ENCODE data around the gene HIVEP3. TPM values are rescaled to one million over a fixed set of nuclear protein-coding genes. Genes with fewer than 3 reads are reported as not detected.

The HIVEP3 gene
- total RNA-seq, 1 donor from 2014 or later: 0.37 TPM

DNA sequence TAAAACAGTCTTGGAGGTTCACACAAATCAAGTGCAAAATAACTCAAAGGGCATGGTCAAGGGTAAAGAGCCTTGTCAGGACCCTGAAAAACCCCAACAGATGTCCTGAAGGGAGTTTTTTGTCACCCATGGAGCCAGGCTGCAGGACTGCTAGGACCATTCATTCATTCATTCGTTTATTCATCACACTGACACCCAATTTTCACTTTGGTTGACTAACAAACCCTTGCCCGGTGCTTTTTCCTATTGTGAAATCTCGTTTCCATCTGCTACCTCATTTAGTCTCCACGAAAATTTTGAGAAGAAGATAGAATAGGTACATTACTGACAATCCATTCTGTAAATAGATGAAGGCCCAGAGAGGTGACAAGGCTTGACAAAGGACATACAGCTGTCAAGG, 216.0 kb downstream of the HIVEP3 start:
- DNase-seq (ENCODE audit: low spot score): no peak
- Histone ChIP-seq H3K27me3 (no peaks in the 10 kb centered on the region), H2AFZ (replicated peaks) (no peak overlapping the region), H3K4me1 (no peaks in the 10 kb centered on the region), H4K20me1 (ENCODE audit: low read depth) (no peaks in the 10 kb centered on the region), H3K4me3 (no peak overlapping the region), H3K79me2 (ENCODE audit: low read depth) (no peaks in the 10 kb centered on the region), H3K9ac (no peak overlapping the region), H3K4me2 (no peak overlapping the region), H3F3A (ENCODE audit: low read depth) (no peaks in the 10 kb centered on the region), H3K9me3 (ENCODE audit: low read depth) (no peaks in the 10 kb centered on the region), H3K36me3 (no peaks in the 10 kb centered on the region), H3K27ac (no peak overlapping the region)
- Mint-ChIP-seq H3K36me3 (no peaks in the 10 kb centered on the region), H3K27me3 (ENCODE audit: insufficient read depth, low read depth) (no peaks in the 10 kb centered on the region), H3K9me3 (no peaks in the 10 kb centered on the region), H3K4me3 (no peak overlapping the region), H3K4me1 (no peaks in the 10 kb centered on the region), H3K27ac (no peak overlapping the region)
- TF ChIP-seq EZH2phosphoT487 (IDR thresholded peaks at IDR 0.05) (no peak), EZH2 (IDR thresholded peaks at IDR 0.05) (no peak)
- TF ChIP-seq, protein P1, sequence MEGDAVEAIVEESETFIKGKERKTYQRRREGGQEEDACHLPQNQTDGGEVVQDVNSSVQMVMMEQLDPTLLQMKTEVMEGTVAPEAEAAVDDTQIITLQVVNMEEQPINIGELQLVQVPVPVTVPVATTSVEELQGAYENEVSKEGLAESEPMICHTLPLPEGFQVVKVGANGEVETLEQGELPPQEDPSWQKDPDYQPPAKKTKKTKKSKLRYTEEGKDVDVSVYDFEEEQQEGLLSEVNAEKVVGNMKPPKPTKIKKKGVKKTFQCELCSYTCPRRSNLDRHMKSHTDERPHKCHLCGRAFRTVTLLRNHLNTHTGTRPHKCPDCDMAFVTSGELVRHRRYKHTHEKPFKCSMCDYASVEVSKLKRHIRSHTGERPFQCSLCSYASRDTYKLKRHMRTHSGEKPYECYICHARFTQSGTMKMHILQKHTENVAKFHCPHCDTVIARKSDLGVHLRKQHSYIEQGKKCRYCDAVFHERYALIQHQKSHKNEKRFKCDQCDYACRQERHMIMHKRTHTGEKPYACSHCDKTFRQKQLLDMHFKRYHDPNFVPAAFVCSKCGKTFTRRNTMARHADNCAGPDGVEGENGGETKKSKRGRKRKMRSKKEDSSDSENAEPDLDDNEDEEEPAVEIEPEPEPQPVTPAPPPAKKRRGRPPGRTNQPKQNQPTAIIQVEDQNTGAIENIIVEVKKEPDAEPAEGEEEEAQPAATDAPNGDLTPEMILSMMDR (IDR thresholded peaks at IDR 0.05): no peak

DNA sequence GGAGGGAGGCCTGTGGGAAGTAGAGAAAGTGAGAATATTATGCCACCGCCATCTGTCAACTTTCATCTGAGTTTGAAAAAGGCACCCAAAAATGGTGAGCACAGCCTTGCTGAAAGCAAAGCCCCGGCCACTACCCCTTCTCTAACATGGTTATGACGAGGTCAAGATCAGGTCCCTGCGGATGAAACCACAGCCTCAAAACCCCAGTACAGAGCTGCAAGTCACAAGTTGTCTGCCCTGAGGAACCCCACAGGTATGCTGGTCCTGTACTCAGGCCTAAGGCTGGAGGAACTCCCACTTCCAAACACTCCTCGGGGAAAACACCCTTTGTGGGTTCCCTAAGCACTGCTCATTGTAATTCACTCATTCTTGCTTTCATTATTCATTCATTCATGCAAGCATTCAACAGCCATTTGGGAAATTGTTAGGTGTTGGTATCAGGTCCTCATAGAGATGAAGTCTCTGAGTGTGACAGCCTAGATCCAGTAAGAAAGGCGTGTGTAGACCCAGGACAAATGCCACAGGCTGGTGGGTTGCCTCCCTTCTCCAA, 217.7 kb downstream of the HIVEP3 start:
- Mint-ChIP-seq H3K4me1 (no peaks in the 10 kb centered on the region), H3K36me3 (no peaks in the 10 kb centered on the region), H3K4me3 (no peak overlapping the region), H3K9me3 (no peaks in the 10 kb centered on the region), H3K27ac (no peak overlapping the region), H3K27me3 (ENCODE audit: insufficient read depth, low read depth) (no peaks in the 10 kb centered on the region)
- Histone ChIP-seq H3K27me3 (no peaks in the 10 kb centered on the region), H3F3A (ENCODE audit: low read depth) (no peaks in the 10 kb centered on the region), H3K4me1 (no peaks in the 10 kb centered on the region), H2AFZ (replicated peaks) (no peak overlapping the region), H3K4me3 (no peak overlapping the region), H3K9me3 (ENCODE audit: low read depth) (no peaks in the 10 kb centered on the region), H3K9ac (no peak overlapping the region), H3K27ac (no peak overlapping the region), H3K4me2 (no peak overlapping the region), H3K79me2 (ENCODE audit: low read depth) (no peaks in the 10 kb centered on the region), H4K20me1 (ENCODE audit: low read depth) (no peaks in the 10 kb centered on the region), H3K36me3 (no peaks in the 10 kb centered on the region)
- no peak for DNase-seq (ENCODE audit: low spot score)
- TF ChIP-seq, protein P1 (IDR thresholded peaks at IDR 0.05): no peak
- TF ChIP-seq EZH2phosphoT487 (IDR thresholded peaks at IDR 0.05) (no peak), EZH2 (IDR thresholded peaks at IDR 0.05) (no peak)

DNA sequence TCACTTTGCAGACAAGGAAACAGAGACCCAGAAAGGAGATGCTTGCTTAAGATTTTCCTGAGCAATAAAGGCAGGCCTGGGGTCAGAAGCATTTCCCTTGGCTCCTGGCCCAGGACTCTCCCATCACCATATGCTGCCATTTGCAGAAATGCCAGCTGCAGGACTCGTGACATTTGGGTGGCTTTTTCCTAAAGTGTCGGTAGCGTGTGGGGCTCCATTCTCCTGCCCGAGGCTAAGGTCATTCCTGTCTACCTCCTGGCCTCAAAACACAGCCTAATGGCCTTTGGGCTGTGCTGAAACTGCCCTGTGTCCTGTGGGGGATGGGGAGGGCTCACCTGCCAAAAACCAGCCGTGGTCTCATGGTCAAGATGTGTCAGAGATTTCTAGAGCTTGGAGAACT, 218.1 kb downstream of the HIVEP3 start:
- H3K36me3 Mint-ChIP-seq: no peaks in the 10 kb centered on the region
- H3K27me3 Mint-ChIP-seq (ENCODE audit: insufficient read depth, low read depth): no peaks in the 10 kb centered on the region
- H3K27ac Mint-ChIP-seq: no peak overlapping the region
- Histone ChIP-seq H3F3A (ENCODE audit: low read depth) (no peaks in the 10 kb centered on the region), H3K27ac (no peak overlapping the region), H3K9me3 (ENCODE audit: low read depth) (no peaks in the 10 kb centered on the region), H3K79me2 (ENCODE audit: low read depth) (no peaks in the 10 kb centered on the region), H2AFZ (replicated peaks) (no peak overlapping the region), H3K4me3 (no peak overlapping the region), H4K20me1 (ENCODE audit: low read depth) (no peaks in the 10 kb centered on the region), H3K9ac (no peak overlapping the region), H3K4me1 (no peaks in the 10 kb centered on the region), H3K4me2 (no peak overlapping the region), H3K27me3 (no peaks in the 10 kb centered on the region), H3K36me3 (no peaks in the 10 kb centered on the region)
- TF ChIP-seq, protein P1 (IDR thresholded peaks at IDR 0.05): no peak
- TF ChIP-seq EZH2 (IDR thresholded peaks at IDR 0.05): no peak
- no peak for TF ChIP-seq EZH2phosphoT487 (IDR thresholded peaks at IDR 0.05)
- H3K4me3 Mint-ChIP-seq: no peak overlapping the region
- H3K4me1 Mint-ChIP-seq: no peaks in the 10 kb centered on the region
- no peak for DNase-seq (ENCODE audit: low spot score)
- H3K9me3 Mint-ChIP-seq: no peaks in the 10 kb centered on the region
